GM21717 (cell line): ENCODE data around the gene MATN4.

ENCODE experiments used
- ATAC-seq: cut with Tn5 transposase; IDR thresholded peaks from one replicate; pipeline ENCODE4 v1.9.1; 2021; ENCODE audit warnings: mild to moderate bottlenecking, moderate library complexity; ENCODE audit not compliant: unreplicated experiment

MATN4 gene

GRCh38 chr20:45293041-45294002 lies 14.8 kb downstream of the MATN4 start:
- no peak for ATAC-seq

DNA sequence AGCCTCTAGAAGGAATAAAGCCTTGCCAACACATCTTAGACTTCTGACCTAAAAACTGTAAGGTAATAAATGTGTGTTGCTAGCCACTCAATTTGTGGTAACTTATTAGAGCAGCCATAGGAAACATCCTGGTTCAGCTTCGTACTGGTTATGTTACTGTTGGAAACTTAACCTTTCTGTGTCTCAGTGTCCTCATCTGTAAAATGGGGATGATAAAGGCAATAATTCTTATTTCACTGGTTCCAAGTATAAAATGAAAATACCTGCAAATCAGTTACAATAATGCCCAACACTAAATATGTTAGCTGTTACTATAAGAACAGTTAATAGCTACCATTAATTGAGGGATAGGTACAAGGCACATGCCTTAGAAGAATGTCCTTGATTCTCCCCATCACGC lies 15.8 kb downstream of the MATN4 start:
- ATAC-seq, result no peak

GRCh38 chr20:45291526-45291925 lies 16.6 kb downstream of the MATN4 start:
- ATAC-seq, result no peak

DNA sequence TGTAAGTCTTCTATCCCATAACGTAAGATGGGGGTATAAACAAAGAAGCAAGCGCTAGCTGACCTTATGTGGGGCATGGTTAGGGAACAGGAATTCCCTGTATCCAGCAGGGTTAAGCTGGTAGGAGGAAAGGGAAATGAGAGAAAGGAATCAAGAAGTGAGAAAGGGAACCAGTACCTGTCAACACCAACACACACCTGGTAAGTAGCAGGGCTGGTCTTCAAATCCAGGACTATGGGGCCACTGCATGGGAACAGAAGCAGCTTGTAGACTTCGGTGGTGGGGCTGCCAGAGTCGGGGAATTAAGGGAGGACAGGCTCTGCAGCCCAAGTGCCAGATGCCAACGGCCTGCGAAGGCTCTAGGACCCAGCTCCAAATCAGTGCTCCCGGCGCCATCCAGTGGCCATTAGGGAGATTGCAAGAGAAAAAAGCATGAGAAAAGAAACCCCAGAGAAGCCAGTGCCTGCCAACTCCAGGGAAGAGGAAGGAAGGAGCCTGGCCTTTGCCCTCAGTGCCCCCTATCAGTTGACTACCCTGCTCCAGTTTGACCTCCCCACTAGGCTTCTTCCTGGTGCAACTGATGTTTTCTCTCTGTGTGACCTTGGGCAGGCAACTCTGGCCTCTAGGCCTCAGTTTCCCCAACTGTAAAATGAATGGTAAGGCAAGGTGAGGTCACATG lies 17.3 kb downstream of the MATN4 start:
- no peak for ATAC-seq

DNA sequence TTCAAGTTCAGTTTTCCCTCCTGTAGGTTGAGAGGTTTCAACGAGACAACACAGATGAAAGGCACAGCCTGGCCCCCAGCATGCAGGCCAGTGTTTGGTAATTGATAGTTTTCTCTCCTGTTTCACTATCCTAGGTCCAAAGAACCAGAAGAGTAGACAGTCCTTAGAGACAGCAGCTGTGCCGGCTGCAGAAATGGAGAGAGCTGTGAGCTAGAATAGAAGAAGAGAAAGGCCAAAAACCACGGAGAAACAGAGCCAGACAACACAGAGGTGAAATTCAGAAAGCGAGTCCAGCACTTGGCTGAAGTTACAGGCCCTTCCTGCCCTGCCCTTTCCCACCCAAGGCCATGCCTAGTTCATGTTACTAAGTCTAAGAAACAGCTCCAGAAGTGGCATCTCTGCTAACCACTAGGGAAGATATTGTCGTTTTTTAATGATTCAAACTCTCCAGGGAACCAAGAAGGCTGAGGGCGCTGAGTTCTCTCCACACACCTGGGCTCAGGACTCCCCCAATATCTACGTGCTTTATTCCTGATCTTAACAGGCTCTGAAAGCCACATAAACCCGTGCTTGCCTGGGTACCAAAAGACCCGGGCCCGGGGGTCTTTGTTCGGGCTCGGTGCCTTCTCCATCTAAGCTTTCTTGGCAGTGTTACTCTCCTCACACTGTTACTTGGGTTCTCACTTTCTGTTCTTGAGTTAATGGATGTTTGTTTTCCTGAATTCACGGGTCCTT lies 18.0 kb downstream of the MATN4 start:
- ATAC-seq, result no peak

GRCh38 chr20:45288860-45289259 lies 19.2 kb downstream of the MATN4 start:
- ATAC-seq, result no peak

DNA sequence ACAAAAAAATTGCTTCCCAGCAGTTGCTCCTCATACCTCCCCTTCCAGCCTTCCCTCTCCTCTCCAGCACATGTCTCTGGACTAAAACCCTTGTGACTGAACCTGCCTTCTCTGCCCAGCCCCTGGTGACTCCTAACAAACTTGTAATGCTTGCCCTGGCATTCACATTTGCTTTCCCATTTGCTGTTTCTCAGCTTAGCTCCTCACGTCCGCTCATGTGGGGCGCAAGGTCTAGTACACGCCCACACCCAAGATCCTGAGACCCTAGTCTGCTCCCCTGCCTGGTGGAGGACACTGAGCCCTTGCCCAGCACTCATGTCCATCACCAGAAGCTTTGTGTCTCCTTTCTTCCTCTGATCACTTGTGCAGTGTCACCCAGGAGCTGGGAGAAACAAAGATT lies 19.7 kb downstream of the MATN4 start:
- no peak for ATAC-seq

DNA sequence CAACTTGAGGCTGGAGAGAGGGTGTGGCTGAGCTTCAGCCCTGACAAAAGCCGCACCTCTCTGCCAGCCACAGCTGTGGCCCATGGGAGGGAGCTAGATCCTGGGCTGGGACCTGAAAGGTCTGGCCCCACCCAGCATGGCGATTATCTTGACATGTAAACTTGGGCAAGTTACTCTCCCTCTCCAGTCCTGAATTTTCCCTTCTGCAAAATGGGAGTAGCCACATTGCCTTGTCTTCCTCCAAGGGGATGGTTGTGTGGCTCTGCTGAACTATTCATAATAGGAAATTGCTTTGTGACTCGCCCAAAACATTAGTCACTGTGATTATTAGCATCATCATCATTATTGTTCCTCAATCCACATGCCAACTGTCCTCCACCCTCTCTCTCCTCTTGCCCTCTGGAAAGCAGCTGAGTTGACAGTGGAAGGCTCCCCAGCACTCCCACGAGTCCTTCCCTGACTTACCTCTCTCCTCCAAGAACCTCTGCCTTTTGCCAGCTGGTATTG lies 24.5 kb downstream of the MATN4 start:
- ATAC-seq, result no peak

DNA sequence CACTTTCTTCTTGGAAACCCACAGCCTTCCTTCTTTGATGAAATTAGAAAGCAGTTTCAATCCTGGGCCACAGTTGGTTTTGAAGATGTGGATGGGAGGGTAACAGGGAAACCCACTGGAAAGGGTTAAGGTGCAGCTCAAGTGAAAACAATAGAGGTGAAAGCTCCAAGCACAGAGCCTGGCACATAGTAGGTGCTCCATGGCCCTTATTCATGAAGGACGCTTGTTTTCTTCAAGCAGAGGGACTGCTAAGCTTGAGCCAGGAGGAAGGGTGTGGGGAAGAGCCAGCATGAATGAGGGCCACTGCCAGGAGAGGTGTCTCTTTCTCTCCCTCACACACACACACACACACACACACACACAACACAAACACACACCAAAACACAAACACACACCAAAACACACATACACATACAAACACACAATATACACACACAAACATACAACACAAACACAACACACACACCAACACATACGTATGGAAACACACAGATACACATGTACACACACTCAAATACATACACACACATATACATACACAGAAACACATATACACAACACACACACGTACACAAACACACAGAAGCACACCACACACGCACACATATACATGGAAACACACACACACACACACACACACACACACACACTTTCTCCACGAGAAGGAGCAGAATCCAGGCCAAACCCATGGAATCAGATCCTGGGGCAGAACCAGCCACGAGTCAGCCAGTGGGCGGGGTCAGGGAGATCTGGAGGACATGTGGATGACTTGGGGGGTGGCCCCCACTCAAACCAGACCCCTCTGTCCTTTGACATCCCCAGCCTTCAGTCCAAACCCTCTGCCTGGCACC lies 25.2 kb downstream of the MATN4 start:
- no peak for ATAC-seq

GRCh38 chr20:45279992-45280391 lies 28.1 kb downstream of the MATN4 start:
- no peak for ATAC-seq

- no peak for ATAC-seq
Observed at GRCh38 chr20:45275338-45275737, 32.8 kb downstream of the MATN4 start.

DNA sequence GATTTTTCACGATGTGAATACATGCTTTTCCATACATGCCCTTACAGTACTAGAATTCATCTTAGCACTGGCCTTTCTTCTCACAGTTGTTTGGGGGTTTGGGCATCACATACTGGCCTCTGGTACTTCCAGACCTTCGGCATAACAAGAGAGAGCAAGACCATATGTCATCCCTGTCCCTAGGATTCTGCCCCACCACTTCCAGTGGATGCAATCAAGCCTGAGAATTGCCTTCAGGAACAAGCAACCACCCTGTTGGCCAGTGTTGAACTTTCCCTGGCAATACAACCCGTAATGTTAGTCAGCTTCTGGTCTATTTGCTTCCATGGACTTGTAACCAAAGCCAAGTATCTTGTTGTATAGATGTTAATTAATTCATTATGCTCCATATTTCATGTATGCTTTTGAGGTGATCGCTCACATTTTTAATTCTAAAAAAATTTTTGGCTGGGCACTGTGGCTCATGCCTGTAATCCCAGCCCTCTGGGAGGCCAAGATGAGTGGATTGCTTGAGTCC lies 38.3 kb downstream of the MATN4 start:
- no peak for ATAC-seq

GRCh38 chr20:45269056-45269455 lies 39.0 kb downstream of the MATN4 start:
- ATAC-seq, result no peak

DNA sequence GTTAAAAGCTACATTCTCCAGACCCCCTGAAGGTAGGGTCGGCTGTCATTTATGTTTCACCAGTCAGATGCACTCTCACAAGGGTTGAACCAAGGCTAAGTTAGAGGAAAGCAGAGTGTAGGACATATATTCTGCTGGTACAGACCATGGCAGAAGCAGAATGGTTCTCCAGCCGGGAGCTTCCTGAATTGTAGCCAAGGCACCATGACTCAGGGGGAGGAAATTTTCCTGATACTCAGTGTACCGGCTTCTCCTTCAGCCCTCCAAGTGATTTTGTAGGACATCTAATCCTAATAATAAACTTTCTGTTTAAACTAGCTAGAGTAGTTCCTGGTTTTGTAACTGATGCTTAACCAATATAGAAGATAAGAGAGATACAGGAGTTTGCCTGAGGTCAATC lies 39.6 kb downstream of the MATN4 start:
- no peak for ATAC-seq

DNA sequence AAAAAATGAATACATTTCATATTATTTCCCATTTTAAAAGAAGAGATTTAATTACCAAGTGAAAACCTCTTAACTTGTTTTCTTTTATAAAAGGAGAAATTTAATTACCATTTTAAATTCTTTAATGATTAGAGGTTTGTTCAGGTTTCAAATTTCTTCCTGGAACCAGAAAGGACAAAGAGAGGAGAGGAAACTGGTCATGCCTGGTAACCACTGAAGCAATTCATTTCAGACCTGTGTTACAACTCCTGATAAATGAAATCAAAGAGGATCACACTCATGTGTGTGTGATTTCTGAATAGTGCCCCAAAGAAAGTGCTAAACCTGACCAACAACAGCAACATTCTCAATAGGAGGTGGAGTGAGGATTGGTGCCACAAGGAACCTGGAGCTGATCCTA lies 41.1 kb downstream of the MATN4 start:
- ATAC-seq, result no peak

DNA sequence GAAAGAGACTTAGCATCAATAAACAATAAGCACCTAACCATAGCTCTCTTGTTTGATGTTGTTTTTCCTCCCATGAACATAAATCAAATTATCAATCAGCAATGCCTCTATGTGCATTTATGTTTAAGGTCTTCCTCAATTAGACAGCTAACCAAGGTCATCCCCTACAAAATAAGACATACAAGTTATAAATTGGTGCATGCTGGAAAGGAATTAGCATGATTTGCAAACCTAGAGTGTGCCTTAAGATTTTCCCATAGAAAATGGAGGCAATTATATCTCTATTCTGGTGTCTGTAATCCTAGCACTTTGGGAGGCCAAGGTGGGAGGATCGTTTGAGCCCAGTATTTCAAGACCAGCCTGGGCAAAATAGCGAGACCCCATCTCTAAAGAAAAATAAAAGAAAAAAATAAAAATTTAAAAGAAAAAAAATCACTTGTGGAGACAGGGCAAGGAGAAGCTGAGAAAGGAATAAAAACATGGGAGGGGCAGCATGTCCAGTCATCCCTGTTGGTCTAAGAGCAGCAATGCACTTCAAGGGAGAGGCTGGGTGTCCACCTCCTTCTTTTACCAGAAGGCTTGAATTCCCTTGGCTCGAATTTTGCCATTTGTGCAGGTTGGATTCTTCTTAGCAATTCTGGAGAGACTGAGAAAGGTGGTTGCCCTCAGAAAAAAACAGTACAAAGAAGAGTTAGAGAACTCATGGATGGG lies 44.4 kb downstream of the MATN4 start:
- ATAC-seq, result no peak

DNA sequence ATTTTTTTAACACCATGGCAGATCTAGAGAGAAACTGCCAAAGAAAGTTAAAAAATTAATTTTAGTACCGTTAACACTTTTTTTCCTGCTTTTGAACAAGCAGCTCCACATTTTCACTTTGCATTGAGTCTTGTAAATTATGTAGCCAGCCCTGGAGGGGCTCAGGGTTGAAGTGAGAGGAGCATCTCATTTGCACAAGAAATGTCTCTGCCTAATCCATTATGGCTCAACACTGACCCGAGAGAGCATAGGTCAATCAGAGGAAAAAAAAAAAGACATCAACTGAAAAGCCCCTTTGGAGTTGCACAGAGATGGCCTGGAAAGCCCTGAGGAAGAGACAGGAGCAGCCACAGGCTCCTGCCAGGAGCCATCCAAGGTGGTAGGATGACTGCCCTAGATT lies 49.4 kb downstream of the MATN4 start:
- no peak for ATAC-seq

GRCh38 chr20:45258259-45258658 lies 49.8 kb downstream of the MATN4 start:
- ATAC-seq, result no peak

- no peak for ATAC-seq
Observed at GRCh38 chr20:45257711-45258110, 50.4 kb downstream of the MATN4 start.

- ATAC-seq, result no peak
Observed at GRCh38 chr20:45257161-45257560, 50.9 kb downstream of the MATN4 start.
